HG02840 (cell line): ENCODE measurements around the gene RNU7-1.

Experiments
- ATAC-seq: cut with Tn5 transposase; IDR thresholded peaks from one replicate; pipeline ENCODE4 v1.9.1; 2021; ENCODE audit warnings: mild to moderate bottlenecking, moderate library complexity, moderate number of reproducible peaks; ENCODE audit not compliant: unreplicated experiment, low FRiP score

The RNU7-1 gene

GRCh38 chr12:6962285-6963015, 18.8 kb downstream of the RNU7-1 start:
- no peak for ATAC-seq

- no peak for ATAC-seq
These were observed 19.6 kb downstream of the RNU7-1 start for GRCh38 chr12:6963016-6963731.

GRCh38 chr12:6963791-6964413, 20.3 kb downstream of the RNU7-1 start:
- no peak for ATAC-seq

GRCh38 chr12:6964605-6965025, 21.0 kb downstream of the RNU7-1 start:
- no peak for ATAC-seq

- ATAC-seq: no peak
These were observed 21.5 kb downstream of the RNU7-1 start for GRCh38 chr12:6965026-6965661.

- no peak for ATAC-seq
These were observed 22.1 kb downstream of the RNU7-1 start for GRCh38 chr12:6965714-6966113.

- no peak for ATAC-seq
These were observed 22.7 kb downstream of the RNU7-1 start for GRCh38 chr12:6966351-6966750.

GRCh38 chr12:6967651-6968100, 24.1 kb downstream of the RNU7-1 start:
- no peak for ATAC-seq

GRCh38 chr12:6968426-6968825, 24.8 kb downstream of the RNU7-1 start:
- no peak for ATAC-seq

- ATAC-seq: peak; percentile 33
These were observed 26.5 kb downstream of the RNU7-1 start for GRCh38 chr12:6970096-6970527.

- ATAC-seq: no peak
These were observed 30.6 kb downstream of the RNU7-1 start for GRCh38 chr12:6974180-6974579.

GRCh38 chr12:6975297-6976032, 31.8 kb downstream of the RNU7-1 start:
- ATAC-seq: no peak

- ATAC-seq: no peak
These were observed 34.0 kb downstream of the RNU7-1 start for GRCh38 chr12:6977653-6978052.

GRCh38 chr12:6978188-6978587, 34.6 kb downstream of the RNU7-1 start:
- no peak for ATAC-seq

GRCh38 chr12:6978611-6979011, 35.0 kb downstream of the RNU7-1 start:
- no peak for ATAC-seq

- no peak for ATAC-seq
These were observed 35.4 kb downstream of the RNU7-1 start for GRCh38 chr12:6979021-6979420.

- ATAC-seq: no peak
These were observed 35.8 kb downstream of the RNU7-1 start for GRCh38 chr12:6979453-6979852.

GRCh38 chr12:6980075-6980474, 36.5 kb downstream of the RNU7-1 start:
- no peak for ATAC-seq

GRCh38 chr12:6980740-6981139, 37.1 kb downstream of the RNU7-1 start:
- no peak for ATAC-seq
